Lower lobe of right lung (tissue), 2 donors: ENCODE results near the gene BDKRB1. TPM values are rescaled to one million over a fixed set of nuclear protein-coding genes. Genes with fewer than 3 reads are reported as not detected.

Experiments
- ATAC-seq, 2 donors: fragments of 200-7000 bp; cut with Tn5 transposase; one replicate each; pipeline ENCODE4 v1.9.1; 2020 to 2022; ENCODE audit warnings: mild to moderate bottlenecking in 2 of 2, moderate library complexity in 2 of 2
- DNase-seq: peaks from one replicate; pipeline ENCODE4 v3.0.0-alpha.2; 2020
- H3K27ac ChIP-seq: fragments of 200-600 bp; one replicate; pipeline ENCODE4 v1.8.0; 2022
- H3K27me3 ChIP-seq: fragments of 200-600 bp; one replicate; pipeline ENCODE4 v1.8.0; 2022; ENCODE audit warnings: low read depth
- H3K36me3 ChIP-seq: fragments of 200-600 bp; one replicate; pipeline ENCODE4 v1.8.0; 2022; ENCODE audit warnings: mild to moderate bottlenecking
- H3K4me1 ChIP-seq: fragments of 200-600 bp; one replicate; pipeline ENCODE4 v1.8.0; 2022
- H3K4me3 ChIP-seq: fragments of 200-600 bp; one replicate; pipeline ENCODE4 v1.8.0; 2022; ENCODE audit warnings: mild to moderate bottlenecking
- H3K9me3 ChIP-seq: fragments of 200-600 bp; one replicate; pipeline ENCODE4 v1.8.0; 2022
- intact Hi-C: fragments of 100-400 bp; cut with DNase I; formaldehyde crosslinking; loops from one replicate; pipeline ENCODE4 v1.11.0; 2022
- total RNA-seq: library from RNA; stranded (reverse); fragmentation: NEBNext Ultra II Directional; extraction: Animal tissue kit (Norgen Biotek cat#: 25700); gene quantifications from one replicate; pipeline ENCODE4 v1.2.1, GENCODE V29; 2021
- TF ChIP-seq, protein P1 (sequence below): fragments of 200-600 bp; IDR thresholded peaks from one replicate; pipeline ENCODE4 v1.8.0; 2022; ENCODE audit warnings: antibody characterized with exemption, mild to moderate bottlenecking
- donor health status: DM: no; HTN: yes; CAD: no; lungs with severe emphysema.

BDKRB1 gene
- total RNA-seq, 1 donor from 2014 or later: not detected

- Histone ChIP-seq H3K27me3 (no peaks in the 10 kb centered on the region), H3K4me1 (peaks cover 8% of the 10 kb centered on the region), H3K36me3 (peaks cover 19% of the 10 kb centered on the region), H3K27ac (no peak overlapping the region), H3K9me3 (peaks cover 11% of the 10 kb centered on the region), H3K4me3 (no peak overlapping the region)
- intact Hi-C loops: no loop called here
- DNase-seq: no peak
- ATAC-seq: no peak
- TF ChIP-seq, protein P1, sequence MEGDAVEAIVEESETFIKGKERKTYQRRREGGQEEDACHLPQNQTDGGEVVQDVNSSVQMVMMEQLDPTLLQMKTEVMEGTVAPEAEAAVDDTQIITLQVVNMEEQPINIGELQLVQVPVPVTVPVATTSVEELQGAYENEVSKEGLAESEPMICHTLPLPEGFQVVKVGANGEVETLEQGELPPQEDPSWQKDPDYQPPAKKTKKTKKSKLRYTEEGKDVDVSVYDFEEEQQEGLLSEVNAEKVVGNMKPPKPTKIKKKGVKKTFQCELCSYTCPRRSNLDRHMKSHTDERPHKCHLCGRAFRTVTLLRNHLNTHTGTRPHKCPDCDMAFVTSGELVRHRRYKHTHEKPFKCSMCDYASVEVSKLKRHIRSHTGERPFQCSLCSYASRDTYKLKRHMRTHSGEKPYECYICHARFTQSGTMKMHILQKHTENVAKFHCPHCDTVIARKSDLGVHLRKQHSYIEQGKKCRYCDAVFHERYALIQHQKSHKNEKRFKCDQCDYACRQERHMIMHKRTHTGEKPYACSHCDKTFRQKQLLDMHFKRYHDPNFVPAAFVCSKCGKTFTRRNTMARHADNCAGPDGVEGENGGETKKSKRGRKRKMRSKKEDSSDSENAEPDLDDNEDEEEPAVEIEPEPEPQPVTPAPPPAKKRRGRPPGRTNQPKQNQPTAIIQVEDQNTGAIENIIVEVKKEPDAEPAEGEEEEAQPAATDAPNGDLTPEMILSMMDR: no peak
Observed at GRCh38 chr14:96279564-96279963, 23.6 kb downstream of the BDKRB1 start.

DNA sequence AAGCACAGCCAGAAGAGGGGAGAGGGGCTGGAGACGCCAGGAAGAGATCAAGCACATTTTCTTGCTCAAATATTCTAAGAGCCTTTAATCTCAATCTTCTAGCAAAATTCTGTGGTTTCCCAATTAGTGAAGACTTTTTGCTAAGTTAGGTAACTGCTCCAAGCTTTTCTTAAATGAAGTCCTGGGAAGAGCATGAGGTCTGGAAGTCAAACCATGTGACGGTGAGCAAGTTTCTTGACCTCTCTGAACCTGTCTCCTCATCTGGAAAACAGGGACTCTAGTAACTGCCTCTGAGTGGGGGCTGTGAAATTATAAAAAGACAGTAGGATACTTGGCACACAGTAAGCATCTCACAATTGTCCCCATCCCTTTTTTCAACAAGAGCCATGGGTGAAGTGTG is 24.1 kb downstream of the BDKRB1 start:
- Histone ChIP-seq H3K27me3 (no peaks in the 10 kb centered on the region), H3K9me3 (peaks cover 11% of the 10 kb centered on the region), H3K4me1 (peaks cover 3% of the 10 kb centered on the region), H3K27ac (no peak overlapping the region), H3K4me3 (no peak overlapping the region), H3K36me3 (peaks cover 24% of the 10 kb centered on the region)
- intact Hi-C loops: no loop called here
- no peak for DNase-seq
- TF ChIP-seq, protein P1: no peak
- no peak for ATAC-seq

DNA sequence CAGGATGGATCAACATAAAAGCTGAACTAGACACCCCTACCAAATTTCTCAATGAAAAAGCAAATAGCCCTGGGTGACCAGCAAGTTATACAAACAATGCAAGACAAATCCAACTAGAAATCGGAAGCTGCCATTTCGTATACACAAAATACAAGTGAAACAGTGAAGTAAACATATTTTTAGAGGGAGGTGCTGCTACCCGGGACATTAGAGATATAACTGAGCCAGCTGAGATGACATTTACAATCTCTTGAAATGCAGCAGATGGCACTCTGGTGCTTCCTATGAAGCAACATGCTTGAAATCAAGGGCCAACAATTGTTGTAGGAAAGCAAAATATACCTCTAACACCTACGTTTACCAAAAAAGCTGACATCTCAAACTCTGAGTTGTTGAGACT is 25.5 kb downstream of the BDKRB1 start:
- TF ChIP-seq, protein P1: no peak
- intact Hi-C loops: no loop called here
- ATAC-seq: no peak
- Histone ChIP-seq H3K27me3 (no peaks in the 10 kb centered on the region), H3K36me3 (peaks cover 34% of the 10 kb centered on the region), H3K4me3 (no peak overlapping the region), H3K9me3 (peaks cover 11% of the 10 kb centered on the region), H3K4me1 (no peaks in the 10 kb centered on the region), H3K27ac (no peak overlapping the region)
- no peak for DNase-seq

- Histone ChIP-seq H3K27me3 (no peaks in the 10 kb centered on the region), H3K36me3 (peaks cover 51% of the 10 kb centered on the region), H3K4me1 (no peaks in the 10 kb centered on the region), H3K27ac (no peak overlapping the region), H3K9me3 (no peaks in the 10 kb centered on the region), H3K4me3 (no peak overlapping the region)
- TF ChIP-seq, protein P1: no peak
- intact Hi-C loops: no loop called here
- ATAC-seq (no peak), DNase-seq (no peak)
Observed at GRCh38 chr14:96284008-96284407, 28.0 kb downstream of the BDKRB1 start.

DNA sequence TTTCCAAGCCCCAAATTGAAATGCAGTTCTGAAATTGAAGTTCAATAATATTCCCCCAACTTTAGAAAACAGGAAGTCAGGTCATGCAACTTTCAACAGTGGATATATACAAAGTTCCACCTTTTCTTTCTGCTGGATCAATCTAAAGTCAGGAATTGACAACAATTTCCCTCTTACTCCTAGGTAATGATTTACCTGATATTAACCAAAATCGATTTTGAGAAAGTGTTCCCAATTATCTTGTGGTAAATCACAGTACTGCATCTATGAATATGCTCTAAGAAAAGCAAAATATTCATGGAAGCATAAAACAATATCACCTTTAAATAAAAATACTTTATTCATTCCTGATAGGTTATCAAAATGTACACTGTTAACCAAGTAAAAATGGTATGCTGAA is 28.4 kb downstream of the BDKRB1 start:
- Histone ChIP-seq H3K36me3 (peaks cover 55% of the 10 kb centered on the region), H3K27me3 (no peaks in the 10 kb centered on the region), H3K4me1 (no peaks in the 10 kb centered on the region), H3K27ac (no peak overlapping the region), H3K9me3 (no peaks in the 10 kb centered on the region), H3K4me3 (no peak overlapping the region)
- DNase-seq: no peak
- intact Hi-C loops: no loop called here
- TF ChIP-seq, protein P1: no peak
- ATAC-seq: no peak

DNA sequence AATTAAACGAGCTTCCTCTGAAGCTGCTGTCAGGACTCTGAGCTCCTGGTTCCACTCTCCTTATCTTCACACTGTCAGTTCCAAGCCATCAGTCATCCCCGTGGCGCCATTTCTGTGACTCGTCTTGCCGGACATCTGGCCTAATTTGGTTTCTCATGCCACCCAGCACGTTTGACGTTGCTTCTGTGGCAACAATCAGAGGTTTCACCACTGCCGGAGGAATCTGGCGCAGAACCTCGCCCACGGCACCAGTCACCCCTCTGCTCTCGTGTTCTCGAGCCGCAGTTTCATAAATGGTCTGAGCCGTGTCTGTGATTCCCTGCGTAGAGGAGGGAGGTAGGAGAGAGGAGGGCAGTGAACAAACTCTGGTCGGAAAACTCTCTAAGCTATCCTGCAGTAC is 29.7 kb downstream of the BDKRB1 start:
- DNase-seq (no peak), ATAC-seq (no peak)
- TF ChIP-seq, protein P1: no peak
- H3K36me3 ChIP-seq: peaks cover 67% of the 10 kb centered on the region
- intact Hi-C loops: no loop called here
- H3K27ac ChIP-seq: no peak overlapping the region
- no peaks in the 10 kb centered on the region for H3K27me3 ChIP-seq
- H3K9me3 ChIP-seq: no peaks in the 10 kb centered on the region
- no peaks in the 10 kb centered on the region for H3K4me1 ChIP-seq
- no peak overlapping the region for H3K4me3 ChIP-seq
